ENCODE measurements around the gene SMIM11.
"Not testable (repeated sequence)": the region's sequence is repeated elsewhere in the genome, so short reads cannot be mapped to it uniquely, and the experiment has no call there.

The SMIM11 gene

DNA sequence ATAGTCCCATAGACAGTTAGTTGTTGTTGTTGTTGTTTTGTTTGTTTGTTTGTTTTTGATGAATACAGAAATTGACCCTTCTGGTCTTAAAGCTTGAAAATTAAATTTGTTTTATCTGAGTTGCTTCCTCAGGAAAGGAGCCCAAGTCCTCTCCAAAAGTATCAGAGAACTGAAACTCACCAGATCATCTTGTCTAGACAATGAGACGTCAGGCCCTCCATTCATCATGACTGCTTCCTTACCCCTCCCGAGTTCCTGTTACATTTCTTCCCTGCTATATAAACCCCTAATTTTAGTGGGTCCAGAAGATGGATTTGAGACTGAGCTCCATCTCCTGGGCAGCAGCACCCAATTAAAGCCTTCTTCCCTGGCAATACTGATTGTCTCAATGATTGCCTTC is 31.4 kb downstream of the SMIM11 start:
- H3K27ac Mint-ChIP-seq; H3K4me3 Mint-ChIP-seq; H3K4me1 Mint-ChIP-seq (ENCODE audit: low read depth); H3K9me3 Mint-ChIP-seq; H3K27me3 Mint-ChIP-seq; H3K36me3 Mint-ChIP-seq (ENCODE audit: low read depth); intact Hi-C loops (cut with micrococcal nuclease): not testable (repeated sequence)

DNA sequence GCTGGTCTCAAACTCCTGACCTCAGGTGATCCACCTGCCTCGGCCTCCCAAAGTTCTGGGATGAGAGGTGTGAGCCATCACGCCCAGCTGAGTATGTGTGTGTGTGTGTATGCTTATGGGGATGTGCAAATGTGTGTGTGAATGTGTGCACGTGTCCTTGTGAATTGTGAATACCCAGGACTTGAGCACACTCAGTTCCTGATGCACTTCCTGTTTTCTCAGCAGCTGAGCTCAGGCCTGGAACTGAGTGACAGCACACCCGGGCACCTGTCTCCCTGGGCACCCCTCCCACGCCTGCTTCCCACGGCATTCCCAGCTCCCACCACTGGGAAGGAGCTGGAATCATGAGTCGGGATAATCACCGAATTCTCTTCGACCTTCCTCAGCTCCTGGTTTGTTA is 32.0 kb downstream of the SMIM11 start:
- not testable (repeated sequence) for H3K4me3 Mint-ChIP-seq, H3K27ac Mint-ChIP-seq

DNA sequence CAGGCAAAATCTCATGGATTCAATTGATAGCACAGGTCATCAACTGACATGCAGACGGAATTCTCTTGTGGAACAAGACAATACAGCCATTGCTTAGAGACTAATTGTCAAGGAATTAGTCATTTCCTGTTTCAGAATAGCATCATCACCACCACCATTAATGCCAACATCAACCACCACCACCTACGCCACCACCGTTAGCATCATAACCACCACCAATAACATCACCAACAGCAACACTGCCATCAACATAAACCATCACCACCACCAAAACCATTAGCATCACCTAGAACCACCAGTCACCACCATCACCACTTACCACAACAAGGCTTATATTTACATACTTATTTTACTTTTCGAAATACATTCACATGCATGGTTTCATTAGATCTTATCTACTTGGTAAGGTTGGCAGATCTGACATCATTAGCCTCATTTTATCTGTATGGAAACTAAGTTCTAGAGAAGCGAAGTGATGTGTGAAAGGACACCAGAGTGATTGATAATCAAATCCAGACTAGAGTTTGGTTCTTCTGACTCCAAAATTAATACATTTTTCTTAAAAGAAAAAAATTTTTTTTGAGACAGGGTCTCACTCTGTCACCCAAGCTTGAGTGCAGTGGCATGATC is 42.3 kb downstream of the SMIM11 start:
- intact Hi-C loops (cut with micrococcal nuclease); H3K4me1 Mint-ChIP-seq (ENCODE audit: low read depth); H3K27ac Mint-ChIP-seq; H3K9me3 Mint-ChIP-seq; H3K4me3 Mint-ChIP-seq; H3K36me3 Mint-ChIP-seq (ENCODE audit: low read depth); H3K27me3 Mint-ChIP-seq: not testable (repeated sequence)

More for the DNA sequence above, 32.0 kb downstream of the SMIM11 start:
- H3K4me1 Mint-ChIP-seq (ENCODE audit: low read depth); intact Hi-C loops (cut with micrococcal nuclease); H3K9me3 Mint-ChIP-seq; H3K27me3 Mint-ChIP-seq; H3K36me3 Mint-ChIP-seq (ENCODE audit: low read depth): not testable (repeated sequence)

DNA sequence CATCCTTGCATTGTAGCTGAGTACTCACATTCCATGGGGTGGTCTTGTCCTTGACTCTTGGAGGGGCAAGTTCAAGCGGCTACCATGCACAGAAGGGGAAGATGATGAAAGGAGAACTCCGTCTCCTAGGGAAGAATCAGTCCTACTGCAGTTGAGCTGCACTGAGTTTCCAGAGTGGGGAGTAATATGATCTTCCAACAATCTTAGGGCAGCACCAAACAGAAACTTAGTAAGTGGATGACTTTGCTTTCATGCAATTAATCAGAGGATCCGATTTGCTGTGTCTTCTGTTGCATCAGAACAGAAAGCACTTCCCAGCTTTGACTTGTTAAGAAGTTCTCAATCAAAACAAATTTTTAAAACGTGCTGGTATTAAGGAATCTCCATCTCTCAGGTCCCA is 48.5 kb downstream of the SMIM11 start, which contains the start of gene SMIM34:
SMIM34 (minus strand) TSS at position 147 of the 400 bp plus-strand sequence; CDS start at position 35, 112 bp downstream.
- H3K27ac Mint-ChIP-seq; H3K36me3 Mint-ChIP-seq (ENCODE audit: low read depth); intact Hi-C loops (cut with micrococcal nuclease); H3K4me3 Mint-ChIP-seq; H3K4me1 Mint-ChIP-seq (ENCODE audit: low read depth); H3K27me3 Mint-ChIP-seq; H3K9me3 Mint-ChIP-seq: not testable (repeated sequence)

DNA sequence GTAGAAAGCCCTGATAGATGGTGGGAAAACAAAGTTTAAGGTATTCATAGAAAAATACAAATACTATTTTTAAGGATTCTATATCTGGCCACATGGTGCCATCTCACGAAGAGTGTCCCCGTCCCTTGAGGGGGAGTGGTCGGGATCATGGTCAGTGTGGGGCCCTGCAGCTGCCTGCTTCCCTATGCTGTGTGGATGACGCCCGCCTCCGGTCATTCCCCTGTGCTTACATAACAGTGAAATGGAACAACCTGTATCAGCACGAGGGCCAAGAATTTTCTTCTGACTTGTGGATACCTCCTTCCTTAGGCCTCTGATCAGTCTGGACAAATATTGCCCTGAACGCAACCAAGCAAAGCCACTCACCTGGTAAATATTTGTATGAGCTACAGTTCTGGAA is 52.0 kb downstream of the SMIM11 start:
- H3K27ac Mint-ChIP-seq; H3K36me3 Mint-ChIP-seq (ENCODE audit: low read depth); intact Hi-C loops (cut with micrococcal nuclease): not testable (repeated sequence)

DNA sequence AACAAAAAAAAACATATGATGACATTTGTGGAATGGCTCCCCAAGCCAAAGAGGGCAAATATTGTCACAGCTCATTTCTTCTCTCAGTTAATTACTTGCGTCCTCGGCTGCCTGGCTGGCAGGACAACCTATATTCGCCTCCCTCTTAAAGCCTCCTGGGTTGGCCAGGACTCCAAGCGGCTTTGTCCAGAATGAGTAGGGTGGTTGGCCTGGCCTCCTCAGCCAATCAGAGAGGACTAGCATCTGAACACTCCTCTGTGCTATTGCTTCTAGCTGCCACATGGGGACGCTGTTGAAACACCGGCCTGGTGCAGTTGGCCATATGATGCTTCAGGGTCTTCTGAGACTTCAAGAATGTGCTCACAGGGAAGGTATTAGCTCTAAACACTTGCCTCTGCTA is 53.1 kb downstream of the SMIM11 start:
- H3K9me3 Mint-ChIP-seq; H3K4me1 Mint-ChIP-seq (ENCODE audit: low read depth); H3K36me3 Mint-ChIP-seq (ENCODE audit: low read depth); H3K4me3 Mint-ChIP-seq; H3K27me3 Mint-ChIP-seq; intact Hi-C loops (cut with micrococcal nuclease); H3K27ac Mint-ChIP-seq: not testable (repeated sequence)

More for the DNA sequence above, 52.0 kb downstream of the SMIM11 start:
- H3K4me1 Mint-ChIP-seq (ENCODE audit: low read depth); H3K9me3 Mint-ChIP-seq; H3K4me3 Mint-ChIP-seq; H3K27me3 Mint-ChIP-seq: not testable (repeated sequence)

DNA sequence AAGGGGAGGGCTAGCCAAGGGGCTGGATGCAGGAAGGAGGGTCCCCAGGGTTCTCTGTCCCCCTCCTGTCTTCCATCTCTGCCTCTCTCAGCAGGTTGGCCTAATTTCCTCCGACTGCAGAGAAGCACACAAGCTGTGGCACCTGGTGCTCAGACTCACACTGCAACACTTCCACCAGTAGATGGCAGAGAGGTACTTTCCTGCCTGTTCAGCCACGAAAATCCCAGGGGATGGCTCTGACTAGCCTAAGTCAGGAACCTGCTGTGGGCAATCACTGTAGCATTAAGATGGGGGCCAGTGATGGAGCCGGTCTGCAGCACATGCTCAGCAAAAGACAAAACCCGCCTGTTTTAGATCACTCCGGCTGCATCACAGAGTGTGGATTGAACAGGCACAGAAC is 54.4 kb downstream of the SMIM11 start:
- H3K27ac Mint-ChIP-seq; intact Hi-C loops (cut with micrococcal nuclease); H3K27me3 Mint-ChIP-seq; H3K9me3 Mint-ChIP-seq; H3K36me3 Mint-ChIP-seq (ENCODE audit: low read depth); H3K4me3 Mint-ChIP-seq; H3K4me1 Mint-ChIP-seq (ENCODE audit: low read depth): not testable (repeated sequence)

All from dendritic cell treated with granulocyte-macrophage colony-stimulating factor and Interleukin-4, amounts not matched to agents 40 ng/mL and 50 ng/mL, for 4 days (primary cell).